NK-92 treated with Interleukin-12 subunit alpha and Interleukin-12 subunit beta, amount 100 ng/mL, for 24 hours (cell line): ENCODE data around the gene STX16.
A peak's percentile ranks its signal among the peaks of the same experiment; 100 is the strongest.

Experiments used
- DNase-seq: peaks from one replicate; lab custom pipeline; 2025; lab: John Stamatoyannopoulos, UW

Gene STX16

DNA sequence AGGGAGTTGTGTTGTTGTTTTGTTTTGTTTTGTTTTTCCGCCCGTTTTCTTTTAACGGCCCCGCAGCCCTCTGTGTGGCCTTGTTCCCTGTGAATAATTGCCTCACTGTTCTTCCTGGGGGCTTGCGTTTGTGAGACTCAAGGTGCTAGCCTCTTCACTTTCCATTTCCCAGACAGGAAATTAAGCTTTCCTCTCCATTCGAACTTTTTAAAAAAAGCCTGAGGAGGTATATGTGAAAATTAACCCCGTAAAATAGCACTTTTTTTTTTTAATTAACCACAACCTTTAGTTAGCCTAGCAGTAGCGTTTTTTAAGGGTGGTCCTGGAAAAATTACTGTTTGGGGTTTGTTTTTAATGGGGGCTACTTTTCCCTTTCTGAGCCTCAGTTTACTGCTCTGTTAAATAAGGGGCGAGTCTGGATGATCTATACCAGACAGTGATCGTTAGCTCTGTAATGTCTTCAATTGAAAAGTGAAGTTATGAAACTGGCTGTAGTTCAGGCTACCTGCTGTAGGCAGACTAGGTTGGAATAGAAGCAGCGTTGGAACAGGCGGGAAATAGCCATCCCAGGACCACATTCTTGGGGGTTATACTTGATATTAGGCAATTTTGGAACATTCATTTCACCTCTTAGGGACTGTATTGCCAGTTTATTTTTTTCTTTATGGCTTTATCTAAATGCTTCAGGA is 1.7 kb downstream of the STX16 start:
- peak; percentile 40 for DNase-seq

DNA sequence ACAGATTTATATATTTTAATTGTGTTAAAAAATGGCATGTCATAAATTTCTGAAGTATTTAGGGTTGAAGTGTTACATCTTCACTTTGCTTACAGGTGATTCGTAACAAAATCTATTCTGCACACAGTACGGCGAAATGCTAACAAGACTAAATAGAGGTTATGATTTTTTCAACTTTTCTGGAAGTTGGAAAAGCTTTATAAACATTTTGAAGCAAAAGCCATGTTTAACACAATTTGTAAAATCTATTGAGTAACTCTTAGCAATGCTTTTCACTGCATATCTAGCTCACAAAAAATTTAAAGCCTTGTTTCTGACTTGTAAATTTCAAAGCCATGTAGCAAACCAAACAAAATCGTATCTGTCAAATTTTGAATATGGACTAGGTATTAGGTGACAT is 3.3 kb downstream of the STX16 start:
- no peak for DNase-seq

- DNase-seq: no peak
These were observed 4.4 kb downstream of the STX16 start for GRCh38 chr20:58655328-58656107.

DNA sequence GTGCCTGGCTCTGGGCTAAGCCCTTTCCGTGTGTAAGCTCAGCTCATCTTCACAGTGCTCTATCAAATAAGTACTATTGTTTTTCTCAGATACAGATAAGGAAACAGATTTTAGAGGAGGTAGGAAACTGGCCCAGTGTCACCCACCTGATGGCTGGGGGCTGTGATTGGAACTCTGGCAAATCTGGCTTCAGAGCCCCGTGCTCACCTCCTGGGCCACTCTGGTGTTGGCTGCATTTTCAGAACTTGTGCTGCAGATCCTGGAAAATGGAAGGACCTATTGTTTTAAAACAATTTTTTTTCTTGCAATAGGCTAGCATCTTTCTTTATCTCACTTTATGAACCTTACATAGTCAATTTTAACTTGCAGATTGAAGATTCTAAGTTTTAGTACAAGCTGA is 5.7 kb downstream of the STX16 start:
- DNase-seq: no peak

DNA sequence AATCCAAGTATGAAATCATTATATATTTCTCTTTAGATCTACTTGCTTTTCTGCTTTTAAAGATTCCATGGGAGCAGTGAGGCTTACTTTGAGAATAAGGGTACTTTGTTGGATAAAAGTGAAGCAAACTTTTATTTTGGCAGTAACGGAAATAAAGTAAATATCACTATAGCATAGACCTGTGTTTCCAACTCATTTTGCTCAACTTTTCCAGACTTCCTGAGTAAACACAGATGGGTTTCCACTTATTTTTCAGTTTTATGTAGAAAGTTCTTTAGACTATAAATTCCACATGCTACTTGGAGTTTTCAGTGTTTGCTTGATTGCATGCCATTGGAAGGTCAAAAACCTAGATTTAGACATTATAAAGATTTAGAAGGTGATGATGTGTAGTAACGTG is 6.2 kb downstream of the STX16 start:
- DNase-seq: no peak

GRCh38 chr20:58657986-58658385 is 6.9 kb downstream of the STX16 start:
- no peak for DNase-seq

GRCh38 chr20:58658760-58659159 is 7.7 kb downstream of the STX16 start:
- no peak for DNase-seq

DNA sequence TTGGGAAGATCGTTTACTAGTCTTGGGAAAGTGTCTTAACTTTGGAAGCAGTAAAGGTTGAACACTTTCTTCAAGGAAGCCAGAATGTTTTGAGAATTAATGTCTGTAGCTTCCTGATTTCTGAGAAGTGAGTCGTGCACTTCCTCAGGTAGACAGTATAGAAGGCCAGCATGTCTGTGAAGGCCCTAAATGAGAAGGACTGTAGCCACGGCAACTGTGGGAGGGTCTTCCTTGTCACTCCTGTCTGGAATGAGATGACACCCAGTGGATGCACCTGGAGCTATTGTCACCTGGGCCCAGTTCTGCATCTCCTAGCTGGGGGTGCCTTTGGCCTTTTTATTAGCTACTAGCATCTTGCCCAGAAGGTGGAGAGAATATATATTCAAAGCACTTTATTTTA is 8.8 kb downstream of the STX16 start:
- no peak for DNase-seq

- no peak for DNase-seq
These were observed 9.9 kb downstream of the STX16 start for GRCh38 chr20:58660855-58661597.

DNA sequence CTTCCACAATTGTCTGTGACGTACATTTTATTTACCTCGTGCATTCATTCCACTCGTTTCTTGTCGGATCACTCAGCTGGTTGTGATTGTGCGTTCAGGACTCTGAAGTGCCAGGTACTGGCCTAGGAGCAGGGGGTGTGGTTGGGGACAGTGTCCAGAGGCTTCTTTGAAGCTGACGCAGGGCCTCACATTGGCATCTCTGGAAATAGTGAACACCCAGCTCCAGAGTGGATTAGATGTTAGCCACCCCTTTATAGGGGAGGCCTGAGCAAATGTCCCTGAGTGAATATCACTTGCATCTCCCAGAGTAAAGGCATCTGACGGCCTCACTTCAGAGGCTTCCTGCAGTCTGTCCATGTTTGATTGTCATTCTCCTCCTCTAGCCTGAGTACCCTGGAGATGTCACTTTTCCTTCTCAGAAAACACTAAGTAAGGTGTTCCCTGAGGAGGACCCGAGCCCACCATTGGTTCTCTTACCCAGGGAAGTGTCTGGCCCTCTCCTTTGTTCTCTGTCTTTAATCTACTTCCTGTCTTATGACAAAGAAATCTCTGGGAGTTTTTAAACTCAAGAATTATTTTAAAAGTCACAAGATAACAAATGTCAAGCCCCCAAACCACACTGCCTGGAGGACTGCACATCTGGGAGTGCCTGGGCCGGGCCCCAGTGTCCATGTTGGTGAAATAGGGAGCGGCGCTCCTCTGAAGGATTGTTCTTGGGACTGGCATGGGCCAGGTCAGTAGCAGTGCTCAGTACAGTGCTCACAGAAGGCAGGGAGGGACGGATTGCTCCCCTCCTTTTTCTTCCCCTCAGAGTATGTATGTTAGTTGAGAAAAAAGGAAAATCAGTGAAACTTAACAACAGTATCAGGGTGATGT is 10.8 kb downstream of the STX16 start:
- DNase-seq: no peak

DNA sequence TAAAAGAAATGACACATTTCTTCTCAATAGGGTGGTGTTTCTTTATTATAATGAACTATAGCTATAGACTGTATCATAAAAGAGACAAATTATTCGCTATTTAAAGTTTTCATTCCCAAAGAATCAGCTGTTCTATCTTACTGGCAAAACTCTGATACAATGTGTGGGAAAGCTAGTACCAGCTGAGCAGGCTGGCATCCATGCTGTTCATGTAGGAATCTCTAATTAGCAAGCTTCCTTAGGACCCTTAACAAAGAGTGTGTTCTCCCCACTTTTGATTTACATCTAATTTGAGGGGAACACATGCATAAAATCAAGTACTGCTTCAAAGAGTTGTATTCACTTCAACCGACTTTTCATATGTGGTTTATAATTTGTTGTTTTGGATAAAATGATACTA is 13.2 kb downstream of the STX16 start:
- DNase-seq: no peak

- no peak for DNase-seq
These were observed 13.8 kb downstream of the STX16 start for GRCh38 chr20:58664883-58665282.

DNA sequence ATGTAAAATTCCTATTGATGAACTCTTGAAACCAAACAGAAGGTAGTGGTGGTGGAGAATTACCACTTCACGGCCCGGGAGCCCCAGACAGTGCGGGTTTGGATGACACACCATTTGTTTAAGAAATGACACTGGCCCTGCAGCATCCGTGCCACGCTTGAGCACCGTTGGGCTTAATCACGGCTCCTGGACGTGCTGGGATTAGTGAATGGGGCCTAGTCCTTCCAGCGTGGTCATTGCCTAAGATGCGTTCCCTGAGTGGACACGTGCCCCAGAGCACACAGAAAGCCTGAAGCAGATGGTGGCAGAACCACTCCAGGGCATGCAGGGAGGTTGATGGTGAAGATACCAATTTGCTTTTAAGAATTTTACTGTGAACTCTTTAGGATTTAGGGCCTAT is 14.5 kb downstream of the STX16 start:
- no peak for DNase-seq

DNA sequence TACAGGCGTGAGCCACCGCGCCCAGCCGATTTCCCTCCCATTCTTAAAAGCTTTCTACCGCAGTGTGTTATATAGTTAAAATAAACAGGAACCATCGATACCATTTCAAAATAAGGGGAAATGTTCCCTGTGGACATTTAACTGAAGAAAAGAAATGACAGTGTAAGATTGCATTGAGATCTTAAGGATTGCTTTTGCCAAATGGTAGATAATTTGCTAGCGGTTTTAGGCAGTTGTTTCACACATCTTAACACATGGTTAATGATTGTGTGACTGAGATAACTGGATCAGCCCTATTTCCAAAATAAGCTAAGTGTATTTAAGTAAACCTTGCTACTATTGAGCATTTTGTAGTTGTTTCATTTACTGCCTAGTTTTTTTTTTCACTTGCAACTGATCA is 15.6 kb downstream of the STX16 start:
- DNase-seq: no peak

DNA sequence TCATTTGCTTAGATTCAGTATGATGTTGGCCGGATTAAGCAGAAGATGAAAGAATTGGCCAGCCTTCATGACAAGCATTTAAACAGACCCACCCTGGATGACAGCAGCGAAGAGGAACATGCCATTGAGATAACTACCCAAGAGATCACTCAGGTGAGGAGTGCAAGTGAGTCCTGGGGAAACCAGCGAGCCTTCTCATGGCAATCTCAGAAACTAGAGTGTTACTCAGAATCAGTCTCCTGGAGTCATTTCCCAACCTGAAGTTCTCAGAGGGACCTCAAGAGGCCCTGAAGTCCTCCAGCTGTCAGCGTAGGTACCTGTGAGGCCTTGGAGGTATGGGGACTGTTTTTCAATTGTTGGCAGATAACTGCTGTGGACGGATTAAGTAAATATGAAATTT is 16.9 kb downstream of the STX16 start:
- no peak for DNase-seq

DNA sequence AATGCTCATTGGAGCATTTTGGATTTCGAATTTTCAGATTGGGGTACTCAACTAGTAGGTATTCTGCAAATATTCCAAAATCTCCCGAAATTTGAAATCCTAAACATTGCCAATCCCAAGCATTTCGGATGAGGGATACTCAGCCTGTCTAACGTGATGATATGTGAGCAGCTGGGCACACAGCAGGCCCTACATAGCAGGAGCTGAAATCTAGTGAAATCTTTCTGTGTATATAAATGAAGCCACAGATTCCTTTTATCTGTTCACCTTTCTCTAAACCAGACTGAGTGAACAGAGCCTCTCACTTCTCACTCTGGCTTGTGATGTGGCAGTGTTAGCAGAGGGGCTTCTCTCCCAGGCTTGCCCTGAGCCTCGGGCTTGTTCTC is 17.8 kb downstream of the STX16 start:
- DNase-seq: no peak

DNA sequence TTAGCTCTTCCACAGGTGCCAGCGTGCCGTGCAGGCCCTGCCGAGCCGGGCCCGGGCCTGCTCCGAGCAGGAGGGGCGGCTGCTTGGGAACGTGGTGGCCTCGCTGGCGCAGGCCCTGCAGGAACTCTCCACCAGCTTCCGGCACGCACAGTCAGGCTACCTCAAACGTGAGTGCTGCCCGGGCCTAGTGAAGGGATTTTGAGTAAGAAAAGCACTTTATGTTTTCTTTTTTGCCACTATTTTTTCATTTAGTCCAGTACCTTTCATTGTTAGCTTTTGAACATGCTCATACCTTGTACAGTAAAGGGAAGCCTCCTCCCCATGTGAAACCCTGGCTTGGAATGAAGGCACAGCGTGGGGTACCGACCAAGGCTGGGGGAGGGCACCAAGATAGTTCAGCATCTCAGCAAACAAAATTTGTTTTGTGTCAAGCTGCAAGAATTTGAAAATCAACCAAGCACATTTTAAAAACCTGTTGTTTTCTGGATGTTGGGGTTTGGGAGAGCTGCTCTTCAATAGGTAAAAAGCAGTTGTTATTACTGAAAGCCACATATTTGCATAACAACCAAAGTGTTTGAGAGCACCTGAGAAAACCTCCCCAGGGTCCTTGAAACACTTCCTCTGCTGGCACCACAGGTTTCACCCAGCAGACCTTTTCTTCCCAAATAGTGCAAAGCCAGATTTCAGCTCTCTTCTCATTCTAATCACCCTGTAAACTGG is 18.4 kb downstream of the STX16 start:
- no peak for DNase-seq

DNA sequence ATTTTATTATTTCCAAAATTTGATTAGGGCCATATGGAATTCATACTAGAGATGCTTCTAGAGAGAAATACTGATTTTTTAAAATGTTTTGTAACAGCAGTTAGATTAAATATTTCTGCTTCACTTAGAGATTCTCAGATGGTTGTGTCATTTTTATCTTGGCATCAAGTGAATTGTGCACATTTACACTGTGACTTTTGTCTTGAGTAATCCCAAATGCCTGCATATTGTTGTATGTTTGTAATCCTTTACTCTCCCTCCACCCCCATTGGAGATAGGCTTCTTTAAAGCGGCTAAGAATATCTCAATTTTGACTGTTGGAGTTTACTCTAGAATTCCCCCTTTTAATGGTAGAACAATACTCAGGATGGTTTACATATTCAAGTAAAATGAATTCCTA is 19.0 kb downstream of the STX16 start:
- DNase-seq: no peak

GRCh38 chr20:58670659-58671058 is 19.6 kb downstream of the STX16 start:
- DNase-seq: no peak

GRCh38 chr20:58673119-58673518 is 22.0 kb downstream of the STX16 start:
- no peak for DNase-seq

DNA sequence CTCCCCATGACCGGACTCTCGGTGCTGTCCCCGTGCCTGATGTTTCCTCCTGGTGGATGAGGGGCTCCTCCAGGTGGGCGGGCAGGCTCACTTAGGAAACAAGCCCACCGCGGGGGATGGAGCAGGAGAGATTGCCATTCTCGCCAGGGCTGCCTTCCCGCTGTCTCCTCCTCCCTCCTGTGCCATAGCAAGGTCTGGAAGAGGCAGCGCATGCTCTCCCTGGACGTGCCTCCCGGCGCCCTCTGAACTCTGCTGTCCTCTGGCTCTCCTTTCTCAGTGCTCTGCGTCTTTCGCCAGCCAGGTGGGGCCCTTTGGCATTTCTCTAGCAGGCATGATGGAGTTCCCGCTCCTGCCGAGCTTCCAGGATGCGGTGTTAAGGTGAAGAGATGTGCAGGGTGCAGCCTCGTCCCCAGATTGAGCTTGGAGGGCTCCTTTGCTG is 24.1 kb downstream of the STX16 start:
- no peak for DNase-seq
